Measurements from ENCODE around the gene RNF130. TPM values are rescaled to one million over a fixed set of nuclear protein-coding genes. Genes with fewer than 3 reads are reported as not detected.

RNF130 gene
- total RNA-seq, 1 experiment from 2014 or later: 37.4 TPM

- DNase-seq (ENCODE audit: low read depth): no peak
Observed at GRCh38 chr5:180056153-180056552, 15.4 kb downstream of the RNF130 start.

DNA sequence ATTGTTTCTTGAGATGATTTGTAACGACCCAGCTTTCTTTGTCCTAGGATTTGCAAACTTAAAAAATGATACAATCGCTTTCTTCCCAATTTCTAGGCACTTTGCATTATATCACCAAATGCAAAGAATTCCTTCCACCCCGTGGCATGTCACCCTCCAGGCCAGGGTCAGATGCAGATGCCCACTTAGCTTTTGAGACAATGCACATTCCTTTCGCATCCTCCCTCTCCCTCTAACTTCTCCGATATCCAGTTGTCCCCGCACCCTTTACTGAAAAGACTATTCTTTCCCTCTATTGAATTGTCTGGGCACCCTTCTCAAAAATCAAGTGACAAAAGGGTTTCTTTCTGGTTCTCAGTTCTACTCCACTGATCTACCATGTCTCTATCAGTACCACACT is 17.3 kb downstream of the RNF130 start:
- no peak for DNase-seq (ENCODE audit: low read depth)

- no peak for DNase-seq (ENCODE audit: low read depth)
Observed at GRCh38 chr5:180053061-180053602, 18.4 kb downstream of the RNF130 start.

DNA sequence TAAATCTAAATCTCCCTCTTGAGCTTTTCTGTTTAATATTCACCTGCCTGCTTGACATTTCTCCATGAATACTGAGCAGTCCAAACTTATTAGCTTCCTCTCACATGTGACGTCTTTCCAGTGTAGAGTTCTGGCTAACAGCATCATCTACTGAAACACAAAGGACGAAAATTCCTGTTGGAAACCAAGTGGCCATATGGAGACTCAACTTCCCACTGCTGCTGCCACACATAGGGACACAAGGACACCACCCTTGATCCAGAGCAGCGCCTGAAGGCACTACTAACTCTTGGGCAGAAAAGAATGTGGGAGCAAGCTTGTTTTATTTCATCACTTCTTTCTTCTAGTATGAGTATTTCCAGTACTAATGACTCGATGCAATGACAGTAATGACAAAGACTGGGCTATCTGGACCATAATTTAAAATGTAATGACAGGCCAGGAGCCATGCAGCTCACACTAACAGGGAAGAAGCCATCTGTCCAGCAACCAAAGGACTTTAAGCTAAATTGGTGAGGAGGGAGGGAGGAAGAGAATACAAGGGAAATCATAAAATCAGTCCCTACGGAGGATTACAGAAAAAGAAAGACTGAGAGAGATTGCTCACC is 19.2 kb downstream of the RNF130 start:
- no peak for DNase-seq (ENCODE audit: low read depth)

- DNase-seq (ENCODE audit: low read depth): no peak
Observed at GRCh38 chr5:180050121-180050940, 21.2 kb downstream of the RNF130 start.

- DNase-seq (ENCODE audit: low read depth): no peak
Observed at GRCh38 chr5:180049185-180049548, 22.4 kb downstream of the RNF130 start.

DNA sequence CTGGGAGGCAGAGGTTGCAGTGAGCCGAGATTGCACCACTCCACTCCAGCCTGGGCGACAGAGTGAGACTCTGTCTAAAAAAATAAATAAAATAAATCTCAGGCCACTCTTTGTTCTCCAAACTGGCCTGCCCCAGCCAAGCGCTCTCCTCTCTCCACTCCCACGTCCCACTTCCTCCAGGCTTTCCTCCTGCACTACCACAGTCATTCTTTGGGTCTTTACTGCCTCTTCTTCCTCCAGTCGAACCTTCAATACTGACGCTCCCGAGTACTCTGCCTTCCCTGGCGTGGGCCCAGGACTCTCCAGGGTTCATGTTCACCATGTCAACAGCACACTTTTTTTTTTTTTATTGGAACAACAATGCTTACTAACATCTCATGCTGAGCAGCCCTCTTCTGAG is 23.9 kb downstream of the RNF130 start:
- DNase-seq (ENCODE audit: low read depth): no peak

GRCh38 chr5:180046656-180047055 is 24.9 kb downstream of the RNF130 start:
- DNase-seq (ENCODE audit: low read depth): no peak

DNA sequence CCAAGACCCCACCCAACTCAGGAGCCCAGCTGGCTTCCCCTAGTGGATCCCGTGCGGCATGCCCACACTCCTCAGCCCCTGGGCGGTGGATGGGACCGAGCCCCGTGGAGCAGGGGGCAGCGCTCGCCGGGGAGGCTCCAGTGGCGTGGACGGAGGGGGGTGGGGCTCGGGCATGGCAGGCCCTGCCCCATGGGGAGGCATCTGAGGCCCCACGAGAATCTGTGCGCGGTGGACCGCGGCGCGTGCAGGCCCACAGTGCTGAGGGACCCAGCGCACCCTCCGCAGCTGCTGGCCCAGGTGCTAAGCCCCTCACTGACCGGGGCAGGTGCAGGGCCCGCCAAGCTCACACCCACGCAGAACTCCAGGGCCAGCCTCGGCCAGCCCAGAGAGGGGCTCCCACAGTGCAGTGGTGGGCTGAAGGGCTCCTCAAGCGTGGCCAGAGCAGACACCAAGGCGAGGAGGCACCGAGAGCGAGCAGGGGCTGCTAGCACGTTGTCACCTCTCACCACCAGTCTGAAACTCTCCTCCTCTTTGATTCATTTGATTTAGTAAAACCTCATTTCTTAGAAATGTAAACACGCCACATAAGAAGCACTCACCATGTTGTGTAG is 25.6 kb downstream of the RNF130 start:
- DNase-seq (ENCODE audit: low read depth): no peak

GRCh38 chr5:180043377-180043776 is 28.2 kb downstream of the RNF130 start:
- DNase-seq (ENCODE audit: low read depth): no peak

GRCh38 chr5:180041301-180042274 is 30.0 kb downstream of the RNF130 start:
- no peak for DNase-seq (ENCODE audit: low read depth)

DNA sequence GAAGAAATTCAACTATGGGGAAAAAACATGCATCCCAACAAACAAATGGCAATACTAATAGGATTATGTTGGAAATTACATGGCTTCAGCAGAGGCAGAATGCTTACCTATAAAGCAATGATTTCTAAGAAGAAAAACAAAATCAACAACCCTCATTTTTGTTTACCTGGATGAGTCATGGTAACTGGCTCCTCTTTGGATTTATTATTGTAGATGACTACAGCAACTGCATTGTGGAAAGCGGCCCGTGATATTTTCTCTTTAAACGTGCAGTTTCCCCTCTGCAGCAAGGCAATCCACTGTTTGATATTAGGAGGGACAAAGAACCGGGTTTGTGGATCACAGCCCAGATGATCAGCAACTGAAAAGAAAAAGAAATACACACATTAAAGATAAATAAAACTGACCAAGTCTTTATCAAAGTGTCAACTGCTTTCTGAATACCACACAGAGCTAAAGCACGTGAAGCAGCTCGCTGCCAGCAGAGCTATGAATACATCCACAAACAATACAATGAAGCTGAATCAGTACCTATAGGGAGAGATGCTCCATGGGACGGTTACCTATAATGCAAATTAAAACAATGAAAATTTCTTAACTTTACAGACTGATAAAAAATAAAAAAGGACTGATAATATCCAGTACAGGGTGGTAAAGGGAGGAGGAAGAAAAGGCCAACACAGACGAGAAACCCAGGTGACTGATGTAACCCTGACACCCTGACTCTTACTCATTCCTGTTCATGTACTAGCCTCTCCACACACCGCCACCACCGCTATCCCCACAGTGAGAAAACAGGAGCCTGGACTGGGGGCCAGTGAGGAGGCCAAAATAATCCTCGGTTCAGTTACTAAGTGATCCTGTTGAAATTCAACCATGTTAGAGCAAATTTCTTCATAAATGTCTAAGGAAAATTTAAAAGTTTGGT is 31.0 kb downstream of the RNF130 start:
- no peak for DNase-seq (ENCODE audit: low read depth)

DNA sequence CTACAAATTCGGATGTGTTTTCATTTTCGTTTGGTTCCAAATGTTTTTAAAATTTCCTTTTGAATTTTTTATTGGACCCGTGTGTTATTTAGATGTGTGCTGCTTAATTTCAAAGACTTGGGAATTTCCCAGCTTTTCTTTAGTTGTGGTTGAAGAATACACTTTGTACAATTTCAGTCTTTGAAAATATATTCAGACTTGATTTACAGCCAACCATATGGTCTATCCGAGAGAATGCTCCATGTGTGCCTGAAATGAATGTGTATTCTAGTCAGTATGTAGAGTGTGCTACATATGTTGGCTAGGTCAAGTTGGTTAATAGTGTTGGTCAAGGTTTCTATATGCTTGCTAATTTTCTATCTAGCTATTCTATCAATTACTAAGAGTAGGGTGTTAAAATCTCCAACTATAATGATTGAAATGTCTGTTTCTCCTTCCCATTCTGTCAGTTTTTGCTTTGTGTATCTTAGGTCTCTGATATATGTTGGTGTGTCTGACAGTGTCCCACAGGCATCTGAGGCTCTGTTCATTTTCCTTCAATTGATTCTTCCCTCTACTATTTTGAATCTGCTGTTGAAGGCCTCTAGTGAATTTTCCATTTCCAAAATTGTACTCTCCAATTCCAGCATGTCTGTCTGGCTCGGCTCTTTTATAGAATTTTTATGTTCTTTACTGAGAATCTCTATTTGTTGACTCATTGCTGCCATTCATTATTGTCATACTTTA is 36.2 kb downstream of the RNF130 start:
- no peak for DNase-seq (ENCODE audit: low read depth)

- peak; percentile 73 for DNase-seq (ENCODE audit: low read depth)
Observed at GRCh38 chr5:180034564-180034963, 37.0 kb downstream of the RNF130 start.

DNA sequence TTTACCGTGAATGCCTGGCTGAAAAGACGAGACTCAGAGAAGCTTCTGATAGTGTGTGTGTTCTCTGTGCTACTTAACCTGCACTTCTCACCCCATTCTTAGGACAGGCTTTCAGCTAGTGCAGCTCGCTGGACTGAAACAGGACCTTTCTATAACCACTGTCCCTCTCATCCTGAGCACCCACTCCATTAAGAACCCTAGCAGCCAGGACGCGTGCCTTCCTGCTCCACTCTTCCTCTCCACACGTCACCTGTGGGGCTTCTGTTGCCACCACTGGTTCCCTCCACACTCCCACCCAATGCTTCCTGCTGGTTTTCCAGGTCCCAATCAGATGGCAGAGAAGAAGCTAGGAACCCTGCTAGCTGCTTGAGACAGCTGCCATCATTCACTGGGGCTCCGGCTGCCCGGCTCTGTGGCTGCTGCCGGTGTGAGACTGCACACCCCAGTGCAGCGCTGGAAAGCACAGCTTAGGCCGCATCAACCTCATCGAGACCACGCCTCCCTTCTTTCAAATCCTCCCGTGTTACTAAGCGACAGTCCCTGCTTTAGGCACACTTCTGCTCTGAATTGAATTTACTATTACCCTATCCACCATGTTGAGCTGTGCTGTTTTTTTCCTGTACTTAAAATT is 44.0 kb downstream of the RNF130 start:
- DNase-seq (ENCODE audit: low read depth): no peak

- no peak for DNase-seq (ENCODE audit: low read depth)
Observed at GRCh38 chr5:180026734-180027458, 44.7 kb downstream of the RNF130 start.

- DNase-seq (ENCODE audit: low read depth): peak; percentile 81
Observed at GRCh38 chr5:180026320-180026719, 45.2 kb downstream of the RNF130 start.

DNA sequence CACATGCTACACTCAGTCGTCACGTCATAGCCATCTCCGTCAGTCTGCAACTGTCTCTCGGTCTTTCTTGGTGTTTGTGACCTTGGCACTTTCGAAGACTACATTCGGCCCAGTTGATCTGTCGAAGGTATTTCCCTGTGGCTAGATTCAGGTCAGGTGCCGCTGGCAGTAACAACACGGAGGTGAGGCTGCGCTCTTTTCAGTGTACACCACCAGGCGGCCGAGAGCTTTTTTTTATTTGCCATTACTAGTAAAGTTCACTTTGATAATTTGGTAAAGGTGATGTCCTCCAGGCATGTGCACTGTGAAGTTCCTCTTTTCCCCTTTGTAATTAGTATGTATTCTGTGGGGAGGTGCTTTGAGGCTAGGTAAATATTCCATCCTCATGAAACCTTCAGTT is 49.7 kb downstream of the RNF130 start:
- DNase-seq (ENCODE audit: low read depth): no peak

GRCh38 chr5:180020176-180020575 is 51.4 kb downstream of the RNF130 start:
- DNase-seq (ENCODE audit: low read depth): no peak

Measured in Daoy (cell line).